Neural progenitor cell (in vitro differentiated cells): Measurements from ENCODE around the gene IQGAP1.

Experiments used
- CTCF ChIP-seq: fragments of 200-600 bp; sonication (generic); IDR thresholded peaks from 2 replicates; pipeline ENCODE4 v1.5.1; 2017; ENCODE audit warnings: antibody characterized with exemption, mild to moderate bottlenecking
- EZH2 ChIP-seq: fragments of 200-600 bp; sonication (generic); IDR thresholded peaks from 2 replicates; pipeline ENCODE4 v1.6.1; 2017; ENCODE audit warnings: antibody characterized with exemption, mild to moderate bottlenecking, moderate library complexity

GRCh38 chr15:90512981-90513380, 124.9 kb downstream of the IQGAP1 start:
- TF ChIP-seq EZH2: no peak
- no peak for TF ChIP-seq CTCF
